ENCODE data around the gene CIC. TPM values are rescaled to one million over a fixed set of nuclear protein-coding genes. Genes with fewer than 3 reads are reported as not detected.

Gene CIC
- total and polyA plus RNA-seq, 9 of the 15 experiments (the other 6 are each of a cell fraction or from before 2014, with no cell fraction given), result 0.07 to 44.7 (median 8.6) TPM

DNA sequence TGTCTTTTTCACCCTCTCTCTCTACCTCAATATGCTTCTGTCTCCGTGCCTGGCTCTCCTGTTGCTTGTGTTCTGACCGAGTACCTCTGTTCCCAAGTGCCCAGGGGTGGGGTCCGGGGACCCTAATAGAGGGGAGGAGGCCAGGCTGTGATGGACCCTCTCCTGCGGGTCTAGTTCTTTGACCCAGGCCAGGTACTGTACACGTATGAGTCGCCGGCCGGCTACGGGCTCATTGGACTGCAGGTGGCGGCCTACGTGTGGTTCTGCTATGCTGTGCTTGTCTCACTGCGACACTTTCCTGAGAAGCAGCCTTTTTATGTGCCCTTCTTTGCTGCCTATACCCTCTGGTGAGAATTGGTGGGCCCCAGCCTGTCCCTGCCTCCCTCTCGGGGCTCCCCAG, 48.5 kb downstream of the CIC start:
- no peaks in the 10 kb centered on the region for H3K9me3 ChIP-seq (replicated peaks; ENCODE audit: control insufficient read depth, insufficient read depth, low read depth, low read length)
- BruUV-seq (replicated peaks), result no TSS peak
- ChIA-PET CTCF (ENCODE audit: low intra/inter-chr PET ratio) (no interaction called here), POLR2A (no interaction called here)
- no peaks in the 10 kb centered on the region for H3K79me2 ChIP-seq (ENCODE audit: control insufficient read depth, insufficient read depth, low read length)
- peaks cover 0 to 2% of the 10 kb centered on the region in 2 experiments; a peak in 1 of 5 replicates for H3K27me3 ChIP-seq (ENCODE audit: control insufficient read depth in 2 of 2, insufficient read depth in 2 of 2, low read length in 2 of 2)
- no peak overlapping the region for H3K9ac ChIP-seq (ENCODE audit: insufficient read depth in 1 of 2, low read depth in 2 of 2, low read length in 2 of 2)
- H3K4me3 ChIP-seq, result no peak overlapping the region
- peaks cover 15 to 40% of the 10 kb centered on the region in 2 experiments; a peak in 3 of 5 replicates for H3K4me1 ChIP-seq (replicated peaks in 1 of 2; ENCODE audit: control insufficient read depth in 2 of 2, insufficient read depth in 2 of 2, low read length in 2 of 2)
- in situ Hi-C loops (cut with MboI), result no loop called here
- H4K20me1 ChIP-seq (replicated peaks; ENCODE audit: control insufficient read depth, insufficient read depth, low read length), result no peaks in the 10 kb centered on the region
- no peak overlapping the region for H2AFZ ChIP-seq (ENCODE audit: low read depth, low read length)
- H3K9me1 ChIP-seq (ENCODE audit: control insufficient read depth, insufficient read depth, low read length), result no peaks in the 10 kb centered on the region
- no peak overlapping the region for H3K4me2 ChIP-seq (ENCODE audit: insufficient read depth, low read length)
- intact Hi-C loops (cut with micrococcal nuclease), result no loop called here
- 71% methylated on average over 13 of the region's 13 CpGs for WGBS (ENCODE audit: insufficient coverage, low coverage, missing lambda C conversion rate)
- TF ChIP-seq NR3C1 (CRISPR knock-in tag; IDR thresholded peaks at IDR 0.05), result no peak
- TF ChIP-seq, protein P1, sequence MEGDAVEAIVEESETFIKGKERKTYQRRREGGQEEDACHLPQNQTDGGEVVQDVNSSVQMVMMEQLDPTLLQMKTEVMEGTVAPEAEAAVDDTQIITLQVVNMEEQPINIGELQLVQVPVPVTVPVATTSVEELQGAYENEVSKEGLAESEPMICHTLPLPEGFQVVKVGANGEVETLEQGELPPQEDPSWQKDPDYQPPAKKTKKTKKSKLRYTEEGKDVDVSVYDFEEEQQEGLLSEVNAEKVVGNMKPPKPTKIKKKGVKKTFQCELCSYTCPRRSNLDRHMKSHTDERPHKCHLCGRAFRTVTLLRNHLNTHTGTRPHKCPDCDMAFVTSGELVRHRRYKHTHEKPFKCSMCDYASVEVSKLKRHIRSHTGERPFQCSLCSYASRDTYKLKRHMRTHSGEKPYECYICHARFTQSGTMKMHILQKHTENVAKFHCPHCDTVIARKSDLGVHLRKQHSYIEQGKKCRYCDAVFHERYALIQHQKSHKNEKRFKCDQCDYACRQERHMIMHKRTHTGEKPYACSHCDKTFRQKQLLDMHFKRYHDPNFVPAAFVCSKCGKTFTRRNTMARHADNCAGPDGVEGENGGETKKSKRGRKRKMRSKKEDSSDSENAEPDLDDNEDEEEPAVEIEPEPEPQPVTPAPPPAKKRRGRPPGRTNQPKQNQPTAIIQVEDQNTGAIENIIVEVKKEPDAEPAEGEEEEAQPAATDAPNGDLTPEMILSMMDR (IDR thresholded peaks at IDR 0.05 in 2 of 3, conservative IDR thresholded peaks at IDR 0.05 in 1 of 3; ENCODE audit: insufficient read depth in 2 of 3, low read depth in 1 of 3, low read length in 3 of 3), result 0 out of 6 replicates have a peak, but pooled peaks of 1 of the 3 experiments have one; percentile 6
- FAIRE-seq, result no peak
- no peak for DNase-seq (ENCODE audit: extremely low read depth in 1 of 4, low spot score in 3 of 4)
- ATAC-seq, result no peak
- H3K27ac ChIP-seq (ENCODE audit: extremely low read depth, low read depth, low read length), result no peak overlapping the region
- no peaks in the 10 kb centered on the region for H3K36me3 ChIP-seq (ENCODE audit: control insufficient read depth, insufficient read depth, low read length)

DNA sequence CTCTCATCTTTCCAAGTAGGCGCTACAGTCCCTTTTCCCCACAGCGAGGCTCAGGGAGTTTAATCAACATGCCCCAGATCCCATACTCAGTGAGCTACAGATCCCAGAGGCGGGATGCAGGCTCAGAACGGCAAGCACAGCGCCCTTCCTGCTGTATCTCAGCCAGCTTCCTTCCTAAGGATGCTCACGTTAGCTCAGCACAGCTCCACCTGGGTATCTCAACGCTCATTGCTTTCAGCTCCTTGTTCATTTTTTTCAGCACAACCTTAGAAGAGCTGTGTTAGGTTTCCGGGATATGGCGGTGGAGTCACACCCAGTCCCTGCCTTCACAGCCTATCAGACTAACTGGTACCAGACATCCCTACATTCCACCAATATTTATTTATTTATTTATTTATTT, 53.3 kb downstream of the CIC start:
- no peak overlapping the region for H3K4me2 ChIP-seq (ENCODE audit: insufficient read depth, low read length)
- H4K20me1 ChIP-seq (replicated peaks; ENCODE audit: control insufficient read depth, insufficient read depth, low read length), result no peaks in the 10 kb centered on the region
- H3K9me1 ChIP-seq (ENCODE audit: control insufficient read depth, insufficient read depth, low read length), result no peaks in the 10 kb centered on the region
- WGBS (ENCODE audit: insufficient coverage, low coverage, missing lambda C conversion rate), result 36% methylated on average over 9 of the region's 9 CpGs
- no peaks in the 10 kb centered on the region for H3K9me3 ChIP-seq (replicated peaks; ENCODE audit: control insufficient read depth, insufficient read depth, low read depth, low read length)
- H3K9ac ChIP-seq (ENCODE audit: insufficient read depth in 1 of 2, low read depth in 2 of 2, low read length in 2 of 2), result no peak overlapping the region
- peaks cover 0 to 2% of the 10 kb centered on the region in 2 experiments; a peak in 1 of 5 replicates for H3K27me3 ChIP-seq (ENCODE audit: control insufficient read depth in 2 of 2, insufficient read depth in 2 of 2, low read length in 2 of 2)
- H3K79me2 ChIP-seq (ENCODE audit: control insufficient read depth, insufficient read depth, low read length), result peaks cover 19% of the 10 kb centered on the region
- H2AFZ ChIP-seq (ENCODE audit: low read depth, low read length), result no peak overlapping the region
- intact Hi-C loops (cut with micrococcal nuclease), result loop anchor here (10.0 kb wide), 2 partner anchors 112 to 188 kb away; partner anchors contain the start of gene POU2F2
- peaks cover 8 to 29% of the 10 kb centered on the region in 2 experiments; a peak in 4 of 5 replicates for H3K4me1 ChIP-seq (replicated peaks in 1 of 2; ENCODE audit: control insufficient read depth in 2 of 2, insufficient read depth in 2 of 2, low read length in 2 of 2)
- BruUV-seq (replicated peaks), result no TSS peak
- ChIA-PET POLR2A (interaction anchor here (0.6 to 0.7 kb wide), 3 partner anchors 78 to 283 kb away, joined by 3 read pairs; no protein-coding TSS in a partner anchor), CTCF (ENCODE audit: low intra/inter-chr PET ratio) (no interaction called here)
- ATAC-seq (no peak), DNase-seq (ENCODE audit: extremely low read depth in 1 of 4, low spot score in 3 of 4) (no peak), FAIRE-seq (no peak)
- in situ Hi-C loops (cut with MboI), result loop anchor here (10.0 kb wide), 1 partner anchor 188 kb away; the partner anchor contains the start of gene POU2F2
- no peak overlapping the region for H3K27ac ChIP-seq (ENCODE audit: extremely low read depth, low read depth, low read length)
- no peaks in the 10 kb centered on the region for H3K36me3 ChIP-seq (ENCODE audit: control insufficient read depth, insufficient read depth, low read length)
- H3K4me3 ChIP-seq, result no peak overlapping the region
- TF ChIP-seq, protein P1 (IDR thresholded peaks at IDR 0.05 in 2 of 3, conservative IDR thresholded peaks at IDR 0.05 in 1 of 3; ENCODE audit: insufficient read depth in 2 of 3, low read depth in 1 of 3, low read length in 3 of 3), result no peak
- TF ChIP-seq ZNF253 (CRISPR knock-in tag; conservative IDR thresholded peaks at IDR 0.05), result no peak
- no peak for TF ChIP-seq UBTF (IDR thresholded peaks at IDR 0.05; ENCODE audit: borderline replicate concordance in 1 of 2, low read depth in 2 of 2, low read length in 2 of 2)
- no peak for TF ChIP-seq ZNF584 (CRISPR knock-in tag; IDR thresholded peaks at IDR 0.05; ENCODE audit: low read depth)
- TF ChIP-seq MAZ (CRISPR knock-in tag; conservative IDR thresholded peaks at IDR 0.05 in 1 of 2, IDR thresholded peaks at IDR 0.05 in 1 of 2), result no peak
- TF ChIP-seq PHTF2 (CRISPR knock-in tag; IDR thresholded peaks at IDR 0.05), result no peak
